ENCODE results near the gene KRCC1.
"Not testable (repeated sequence)": the region's sequence is repeated elsewhere in the genome, so short reads cannot be mapped to it uniquely, and the experiment has no call there.

The KRCC1 gene

DNA sequence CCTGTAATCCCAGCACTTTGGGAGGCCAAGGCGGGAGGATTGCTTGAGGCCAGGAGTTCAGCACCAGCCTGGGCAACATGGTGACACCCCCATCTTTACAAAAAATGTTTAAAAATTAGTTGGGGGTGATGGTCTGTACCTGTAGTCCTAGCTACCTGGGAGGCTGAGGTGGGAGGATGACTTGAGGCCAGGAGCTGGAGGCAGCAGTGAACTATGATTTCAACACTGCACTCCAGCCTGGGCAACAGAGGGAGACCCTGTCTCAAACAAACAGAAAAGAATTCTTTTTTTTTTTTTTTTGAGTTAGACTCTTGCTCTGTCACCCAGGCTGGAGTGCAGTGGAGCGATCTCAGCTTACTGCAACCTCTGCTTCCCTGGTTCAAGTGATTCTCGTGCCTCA is 55.1 kb downstream of the KRCC1 start:
- H2AFZ ChIP-seq (ENCODE audit: insufficient read depth, low read length, poor library complexity); H4K91ac ChIP-seq (ENCODE audit: low read depth, low read length); H3K9ac ChIP-seq (ENCODE audit: low read length); H3K27ac ChIP-seq (ENCODE audit: low read depth, low read length); H3K27me3 ChIP-seq (ENCODE audit: insufficient read depth, low read length); H3K4ac ChIP-seq (ENCODE audit: low read depth, low read length); H3K18ac ChIP-seq (ENCODE audit: low read length); H3K36me3 ChIP-seq (ENCODE audit: control insufficient read depth in 1 of 2, insufficient read depth in 2 of 2, low read length in 2 of 2); H2BK120ac ChIP-seq (ENCODE audit: insufficient read depth, low read length, poor library complexity); H3K14ac ChIP-seq (ENCODE audit: low read length); H3K4me3 ChIP-seq (ENCODE audit: low read depth, low read length); H3K79me1 ChIP-seq (ENCODE audit: low read length); H3K4me1 ChIP-seq (ENCODE audit: control insufficient read depth in 1 of 2, insufficient read depth in 2 of 2, low read length in 2 of 2); H3K79me2 ChIP-seq (ENCODE audit: control insufficient read depth, insufficient read depth, low read length, poor library complexity); H4K12ac ChIP-seq (ENCODE audit: low read depth, low read length); DNase-seq; H4K8ac ChIP-seq (ENCODE audit: low read depth, low read length); H3K23ac ChIP-seq (ENCODE audit: low read length); H3K9me3 ChIP-seq (ENCODE audit: insufficient read depth, low read depth, low read length); H2BK5ac ChIP-seq (ENCODE audit: low read depth, low read length, poor library complexity); H2AK5ac ChIP-seq (ENCODE audit: low read length); H3K4me2 ChIP-seq (ENCODE audit: low read length); H2BK12ac ChIP-seq (ENCODE audit: low read length): not testable (repeated sequence)
- no CpG with 5 or more reads among the region's 3 CpGs for WGBS (ENCODE audit: extremely low coverage, insufficient coverage, insufficient read length)

- no CpG with 5 or more reads among the region's 6 CpGs for WGBS (ENCODE audit: extremely low coverage, insufficient coverage, insufficient read length)
Observed at GRCh38 chr2:87996570-87996969, 59.0 kb downstream of the KRCC1 start.

DNA sequence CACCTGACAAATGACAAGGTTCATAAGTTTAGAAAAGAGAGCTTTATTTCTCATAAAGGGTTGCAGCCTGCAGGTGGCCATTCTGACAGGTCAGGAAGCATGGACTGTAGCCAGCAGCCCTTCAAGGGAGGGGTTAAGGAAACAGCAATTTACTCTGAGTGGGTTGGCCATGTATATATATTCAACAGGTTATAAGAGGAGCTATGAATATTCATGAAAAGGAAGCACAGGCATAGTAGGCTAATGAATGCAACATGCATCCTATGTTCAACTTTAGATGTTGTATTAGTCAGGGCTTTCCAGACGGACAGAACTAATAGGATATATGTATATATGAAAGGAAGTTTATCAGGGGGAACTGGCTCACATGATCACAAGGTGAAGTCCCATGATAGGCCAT is 59.8 kb downstream of the KRCC1 start:
- no peaks in the 10 kb centered on the region for H3K79me2 ChIP-seq (ENCODE audit: control insufficient read depth, insufficient read depth, low read length, poor library complexity)
- no peak overlapping the region for H2AFZ ChIP-seq (ENCODE audit: insufficient read depth, low read length, poor library complexity)

More at GRCh38 chr2:87996570-87996969, 59.0 kb downstream of the KRCC1 start:
- Histone ChIP-seq H3K14ac (ENCODE audit: low read length) (no peak overlapping the region), H3K4me3 (ENCODE audit: low read depth, low read length) (no peak overlapping the region), H3K4me1 (ENCODE audit: control insufficient read depth in 1 of 2, insufficient read depth in 2 of 2, low read length in 2 of 2) (no peaks in the 10 kb centered on the region), H2BK12ac (ENCODE audit: low read length) (no peak overlapping the region), H3K79me1 (ENCODE audit: low read length) (no peaks in the 10 kb centered on the region), H3K9me3 (ENCODE audit: insufficient read depth, low read depth, low read length) (peaks cover 1% of the 10 kb centered on the region), H4K8ac (ENCODE audit: low read depth, low read length) (no peak overlapping the region), H3K27me3 (ENCODE audit: insufficient read depth, low read length) (no peaks in the 10 kb centered on the region), H3K4ac (ENCODE audit: low read depth, low read length) (no peak overlapping the region), H3K79me2 (ENCODE audit: control insufficient read depth, insufficient read depth, low read length, poor library complexity) (no peaks in the 10 kb centered on the region), H2BK5ac (ENCODE audit: low read depth, low read length, poor library complexity) (no peak overlapping the region), H3K23ac (ENCODE audit: low read length) (no peak overlapping the region), H2BK120ac (ENCODE audit: insufficient read depth, low read length, poor library complexity) (no peak overlapping the region), H3K4me2 (ENCODE audit: low read length) (no peak overlapping the region), H3K27ac (ENCODE audit: low read depth, low read length) (no peak overlapping the region), H4K91ac (ENCODE audit: low read depth, low read length) (no peak overlapping the region), H3K18ac (ENCODE audit: low read length) (no peak overlapping the region), H2AK5ac (ENCODE audit: low read length) (no peak overlapping the region), H4K12ac (ENCODE audit: low read depth, low read length) (no peak overlapping the region), H3K9ac (ENCODE audit: low read length) (no peak overlapping the region), H2AFZ (ENCODE audit: insufficient read depth, low read length, poor library complexity) (no peak overlapping the region), H3K36me3 (ENCODE audit: control insufficient read depth in 1 of 2, insufficient read depth in 2 of 2, low read length in 2 of 2) (no peaks in the 10 kb centered on the region)
- DNase-seq = no peak

GRCh38 chr2:87994304-87994850 is 61.2 kb downstream of the KRCC1 start:
- H3K4me2 ChIP-seq (ENCODE audit: low read length); H3K18ac ChIP-seq (ENCODE audit: low read length); H2BK5ac ChIP-seq (ENCODE audit: low read depth, low read length, poor library complexity); H4K8ac ChIP-seq (ENCODE audit: low read depth, low read length); H3K23ac ChIP-seq (ENCODE audit: low read length); DNase-seq; H3K79me2 ChIP-seq (ENCODE audit: control insufficient read depth, insufficient read depth, low read length, poor library complexity); H3K79me1 ChIP-seq (ENCODE audit: low read length); H3K4me1 ChIP-seq (ENCODE audit: control insufficient read depth in 1 of 2, insufficient read depth in 2 of 2, low read length in 2 of 2); H3K14ac ChIP-seq (ENCODE audit: low read length); H3K9me3 ChIP-seq (ENCODE audit: insufficient read depth, low read depth, low read length); H3K36me3 ChIP-seq (ENCODE audit: control insufficient read depth in 1 of 2, insufficient read depth in 2 of 2, low read length in 2 of 2); H3K9ac ChIP-seq (ENCODE audit: low read length); H3K4me3 ChIP-seq (ENCODE audit: low read depth, low read length); H3K4ac ChIP-seq (ENCODE audit: low read depth, low read length); H2AFZ ChIP-seq (ENCODE audit: insufficient read depth, low read length, poor library complexity); H3K27me3 ChIP-seq (ENCODE audit: insufficient read depth, low read length); H2AK5ac ChIP-seq (ENCODE audit: low read length); H4K12ac ChIP-seq (ENCODE audit: low read depth, low read length): not testable (repeated sequence)
- peak overlapping the region; percentile 64 for H2BK12ac ChIP-seq (ENCODE audit: low read length)
- H4K91ac ChIP-seq (ENCODE audit: low read depth, low read length) = peak overlapping the region; percentile 68
- no CpG with 5 or more reads among the region's 7 CpGs for WGBS (ENCODE audit: extremely low coverage, insufficient coverage, insufficient read length)
- peak overlapping the region; percentile 10 for H3K27ac ChIP-seq (ENCODE audit: low read depth, low read length)
- H2BK120ac ChIP-seq (ENCODE audit: insufficient read depth, low read length, poor library complexity) = peak overlapping the region; percentile 43

More for the DNA sequence above, 59.8 kb downstream of the KRCC1 start:
- H2AK5ac ChIP-seq (ENCODE audit: low read length) = no peak overlapping the region
- H3K27ac ChIP-seq (ENCODE audit: low read depth, low read length) = no peak overlapping the region
- no peak overlapping the region for H3K4me3 ChIP-seq (ENCODE audit: low read depth, low read length)
- H3K23ac ChIP-seq (ENCODE audit: low read length) = no peak overlapping the region
- no peaks in the 10 kb centered on the region for H3K79me1 ChIP-seq (ENCODE audit: low read length)
- no peaks in the 10 kb centered on the region for H3K27me3 ChIP-seq (ENCODE audit: insufficient read depth, low read length)
- no peaks in the 10 kb centered on the region for H3K4me1 ChIP-seq (ENCODE audit: control insufficient read depth in 1 of 2, insufficient read depth in 2 of 2, low read length in 2 of 2)
- no peak overlapping the region for H4K8ac ChIP-seq (ENCODE audit: low read depth, low read length)
- H3K9me3 ChIP-seq (ENCODE audit: insufficient read depth, low read depth, low read length) = peaks cover 1% of the 10 kb centered on the region
- H4K12ac ChIP-seq (ENCODE audit: low read depth, low read length) = no peak overlapping the region
- H3K4ac ChIP-seq (ENCODE audit: low read depth, low read length) = no peak overlapping the region
- H2BK5ac ChIP-seq (ENCODE audit: low read depth, low read length, poor library complexity) = no peak overlapping the region
- H3K36me3 ChIP-seq (ENCODE audit: control insufficient read depth in 1 of 2, insufficient read depth in 2 of 2, low read length in 2 of 2) = no peaks in the 10 kb centered on the region
- no peak for DNase-seq
- no peak overlapping the region for H3K14ac ChIP-seq (ENCODE audit: low read length)
- H3K18ac ChIP-seq (ENCODE audit: low read length) = no peak overlapping the region
- no peak overlapping the region for H2BK120ac ChIP-seq (ENCODE audit: insufficient read depth, low read length, poor library complexity)
- H3K9ac ChIP-seq (ENCODE audit: low read length) = no peak overlapping the region
- H2BK12ac ChIP-seq (ENCODE audit: low read length) = no peak overlapping the region
- H4K91ac ChIP-seq (ENCODE audit: low read depth, low read length) = peak overlapping the region; percentile 13
- no peak overlapping the region for H3K4me2 ChIP-seq (ENCODE audit: low read length)
- WGBS (ENCODE audit: extremely low coverage, insufficient coverage, insufficient read length) = no CpG with 5 or more reads among the region's 1 CpG

All from trophoblast cell (in vitro differentiated cells and primary cell).